ENCODE results near the gene APOB. TPM values are rescaled to one million over a fixed set of nuclear protein-coding genes. Genes with fewer than 3 reads are reported as not detected.

Gene APOB
- total RNA-seq, 1 experiment from 2014 or later, result not detected

DNA sequence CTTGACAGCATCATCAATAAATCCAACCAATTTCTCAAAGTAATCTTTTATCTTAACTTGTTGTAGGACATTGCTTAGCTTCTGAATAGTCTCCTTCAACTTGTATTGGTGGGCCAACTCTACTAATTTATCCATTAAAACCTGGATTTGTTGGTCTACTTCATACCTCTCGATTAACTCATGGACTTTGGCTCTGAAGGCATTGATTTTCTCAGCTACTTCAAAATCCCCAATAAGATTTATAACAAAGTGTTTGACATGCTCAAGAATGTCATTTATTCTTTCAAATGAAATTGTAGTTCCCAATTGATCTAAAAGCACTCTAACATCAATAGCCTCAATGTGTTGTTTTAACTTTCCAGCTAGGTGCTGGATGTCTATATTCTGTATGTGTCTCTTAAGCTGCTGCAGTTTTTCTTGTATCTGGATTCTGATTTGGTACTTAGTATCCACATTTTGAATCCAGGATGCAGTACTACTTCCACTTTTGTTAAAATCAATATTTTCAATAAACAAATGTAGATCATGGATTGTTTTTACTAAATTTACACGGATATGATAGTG lies 34.1 kb downstream of the APOB start:
- BruUV-seq (replicated peaks), result no TSS peak
- POLR2A ChIA-PET (ENCODE audit: low non-redundant PET), result no interaction called here
- no peaks in the 10 kb centered on the region for H3K36me3 ChIP-seq (ENCODE audit: insufficient read depth, low read length, poor library complexity, severe bottlenecking)
- TF ChIP-seq EZH2 (IDR thresholded peaks at IDR 0.05; ENCODE audit: borderline replicate concordance, low read depth, low read length, poor library complexity, severe bottlenecking), result no peak
- TF ChIP-seq, protein P1, sequence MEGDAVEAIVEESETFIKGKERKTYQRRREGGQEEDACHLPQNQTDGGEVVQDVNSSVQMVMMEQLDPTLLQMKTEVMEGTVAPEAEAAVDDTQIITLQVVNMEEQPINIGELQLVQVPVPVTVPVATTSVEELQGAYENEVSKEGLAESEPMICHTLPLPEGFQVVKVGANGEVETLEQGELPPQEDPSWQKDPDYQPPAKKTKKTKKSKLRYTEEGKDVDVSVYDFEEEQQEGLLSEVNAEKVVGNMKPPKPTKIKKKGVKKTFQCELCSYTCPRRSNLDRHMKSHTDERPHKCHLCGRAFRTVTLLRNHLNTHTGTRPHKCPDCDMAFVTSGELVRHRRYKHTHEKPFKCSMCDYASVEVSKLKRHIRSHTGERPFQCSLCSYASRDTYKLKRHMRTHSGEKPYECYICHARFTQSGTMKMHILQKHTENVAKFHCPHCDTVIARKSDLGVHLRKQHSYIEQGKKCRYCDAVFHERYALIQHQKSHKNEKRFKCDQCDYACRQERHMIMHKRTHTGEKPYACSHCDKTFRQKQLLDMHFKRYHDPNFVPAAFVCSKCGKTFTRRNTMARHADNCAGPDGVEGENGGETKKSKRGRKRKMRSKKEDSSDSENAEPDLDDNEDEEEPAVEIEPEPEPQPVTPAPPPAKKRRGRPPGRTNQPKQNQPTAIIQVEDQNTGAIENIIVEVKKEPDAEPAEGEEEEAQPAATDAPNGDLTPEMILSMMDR (conservative IDR thresholded peaks at IDR 0.05; ENCODE audit: low read depth, low read length), result no peak
- no peak overlapping the region for H3K27ac ChIP-seq (ENCODE audit: low read depth, low read length, poor library complexity, severe bottlenecking)
- DNase-seq (ENCODE audit: low spot score), result no peak
- H3K4me1 ChIP-seq (ENCODE audit: insufficient read depth, low read length, poor library complexity, severe bottlenecking), result no peaks in the 10 kb centered on the region
- no peak overlapping the region for H3K4me3 ChIP-seq (ENCODE audit: low read depth, low read length, poor library complexity, severe bottlenecking)
- intact Hi-C loops (cut with micrococcal nuclease; ENCODE audit: unreplicated experiment), result no loop called here
- CTCF ChIA-PET, result no interaction called here
- no peaks in the 10 kb centered on the region for H3K9me3 ChIP-seq (ENCODE audit: low read depth, low read length, poor library complexity, severe bottlenecking)
- H3K27me3 ChIP-seq (replicated peaks; ENCODE audit: insufficient read depth, low read depth, low read length, poor library complexity), result peaks cover 84% of the 10 kb centered on the region

DNA sequence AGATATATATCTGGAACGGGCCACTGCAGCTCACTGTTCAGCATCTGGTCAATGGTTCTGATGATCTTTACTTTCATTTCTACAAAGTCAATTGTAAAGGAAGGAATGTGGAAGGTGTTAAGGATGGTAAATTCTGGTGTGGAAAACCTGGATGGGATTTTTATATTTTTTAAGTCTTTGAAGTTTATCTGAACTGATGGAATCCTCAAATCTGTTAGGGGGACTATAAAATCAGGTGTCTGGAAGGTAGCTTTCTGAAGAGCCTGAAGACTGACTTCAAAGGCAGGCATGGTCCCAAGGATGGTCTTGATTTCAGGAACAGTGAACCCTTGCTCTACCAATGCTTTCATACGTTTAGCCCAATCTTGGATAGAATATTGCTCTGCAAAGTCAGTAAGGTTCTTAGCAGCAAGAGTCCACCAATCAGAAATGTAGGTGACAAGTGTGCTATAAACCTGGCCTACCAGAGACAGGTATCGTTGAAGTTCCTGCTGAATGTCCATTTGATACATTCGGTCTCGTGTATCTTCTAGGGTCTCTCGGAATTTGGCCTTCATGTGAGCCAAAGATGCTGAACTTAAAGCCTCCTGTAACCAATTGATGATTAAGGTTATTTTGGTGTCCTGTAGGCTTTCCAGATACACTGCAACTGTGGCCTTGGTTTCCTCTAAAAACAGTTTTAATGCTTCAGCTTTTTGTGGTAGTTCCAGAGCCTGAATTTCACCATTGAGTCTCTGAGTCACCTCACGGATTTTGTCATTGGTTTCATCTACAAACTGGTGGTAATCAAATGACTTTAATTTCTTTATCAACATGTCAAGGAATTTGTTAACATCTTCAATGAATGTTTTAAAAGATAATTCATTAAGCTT lies 34.8 kb downstream of the APOB start:
- DNase-seq (ENCODE audit: low spot score), result no peak

DNA sequence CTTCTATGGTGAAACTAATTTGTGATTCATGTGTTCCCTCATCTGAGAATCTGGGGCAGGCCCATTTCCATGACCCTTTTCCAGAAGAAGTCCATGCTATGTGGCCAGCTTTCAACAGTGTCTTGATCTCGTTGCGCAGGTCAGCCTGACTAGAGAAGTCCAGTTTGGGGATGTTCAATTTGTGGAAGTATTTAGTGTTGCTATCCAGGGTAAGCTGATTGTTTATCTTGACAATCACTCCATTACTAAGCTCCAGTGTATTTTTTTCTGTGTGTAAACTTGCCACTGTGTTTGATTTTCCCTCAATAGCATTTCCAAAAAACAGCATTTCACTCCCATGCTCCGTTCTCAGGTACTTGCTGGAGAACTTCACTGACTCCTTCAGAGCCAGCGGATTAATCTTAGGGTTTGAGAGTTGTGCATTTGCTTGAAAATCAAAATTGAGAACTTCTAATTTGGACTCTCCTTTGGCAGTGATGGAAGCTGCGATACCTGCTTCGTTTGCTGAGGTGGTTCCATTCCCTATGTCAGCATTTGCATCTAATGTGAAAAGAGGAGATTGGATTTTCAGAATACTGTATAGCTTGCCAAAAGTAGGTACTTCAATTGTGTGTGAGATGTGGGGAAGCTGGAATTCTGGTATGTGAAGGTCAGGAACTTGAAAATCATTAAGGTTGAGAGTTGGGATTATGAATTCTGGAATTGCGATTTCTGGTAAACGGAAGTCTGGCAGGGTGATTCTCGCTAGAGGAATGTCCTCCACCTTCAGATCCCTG lies 35.7 kb downstream of the APOB start:
- no peak overlapping the region for H3K27ac ChIP-seq (ENCODE audit: low read depth, low read length, poor library complexity, severe bottlenecking)
- intact Hi-C loops (cut with micrococcal nuclease; ENCODE audit: unreplicated experiment), result no loop called here

More for the DNA sequence above, 34.8 kb downstream of the APOB start:
- intact Hi-C loops (cut with micrococcal nuclease; ENCODE audit: unreplicated experiment), result no loop called here
- BruUV-seq (replicated peaks), result no TSS peak
- no peak for TF ChIP-seq EZH2 (IDR thresholded peaks at IDR 0.05; ENCODE audit: borderline replicate concordance, low read depth, low read length, poor library complexity, severe bottlenecking)
- TF ChIP-seq, protein P1 (conservative IDR thresholded peaks at IDR 0.05; ENCODE audit: low read depth, low read length), result no peak
- H3K27ac ChIP-seq (ENCODE audit: low read depth, low read length, poor library complexity, severe bottlenecking), result no peak overlapping the region
- H3K4me3 ChIP-seq (ENCODE audit: low read depth, low read length, poor library complexity, severe bottlenecking), result no peak overlapping the region
- ChIA-PET CTCF (no interaction called here), POLR2A (ENCODE audit: low non-redundant PET) (no interaction called here)
- H3K9me3 ChIP-seq (ENCODE audit: low read depth, low read length, poor library complexity, severe bottlenecking), result no peaks in the 10 kb centered on the region
- peaks cover 85% of the 10 kb centered on the region for H3K27me3 ChIP-seq (replicated peaks; ENCODE audit: insufficient read depth, low read depth, low read length, poor library complexity)
- H3K36me3 ChIP-seq (ENCODE audit: insufficient read depth, low read length, poor library complexity, severe bottlenecking), result no peaks in the 10 kb centered on the region
- no peaks in the 10 kb centered on the region for H3K4me1 ChIP-seq (ENCODE audit: insufficient read depth, low read length, poor library complexity, severe bottlenecking)

More for the DNA sequence above, 35.7 kb downstream of the APOB start:
- H3K27me3 ChIP-seq (replicated peaks; ENCODE audit: insufficient read depth, low read depth, low read length, poor library complexity), result peaks cover 81% of the 10 kb centered on the region
- no TSS peak for BruUV-seq (replicated peaks)
- H3K36me3 ChIP-seq (ENCODE audit: insufficient read depth, low read length, poor library complexity, severe bottlenecking), result no peaks in the 10 kb centered on the region
- no peak overlapping the region for H3K4me3 ChIP-seq (ENCODE audit: low read depth, low read length, poor library complexity, severe bottlenecking)
- ChIA-PET CTCF (no interaction called here), POLR2A (ENCODE audit: low non-redundant PET) (no interaction called here)
- H3K4me1 ChIP-seq (ENCODE audit: insufficient read depth, low read length, poor library complexity, severe bottlenecking), result no peaks in the 10 kb centered on the region
- no peaks in the 10 kb centered on the region for H3K9me3 ChIP-seq (ENCODE audit: low read depth, low read length, poor library complexity, severe bottlenecking)
- TF ChIP-seq EZH2 (IDR thresholded peaks at IDR 0.05; ENCODE audit: borderline replicate concordance, low read depth, low read length, poor library complexity, severe bottlenecking), result no peak
- TF ChIP-seq, protein P1 (conservative IDR thresholded peaks at IDR 0.05; ENCODE audit: low read depth, low read length), result no peak
- no peak for DNase-seq (ENCODE audit: low spot score)
